ENCODE data around the gene KCNAB2.

The KCNAB2 gene

DNA sequence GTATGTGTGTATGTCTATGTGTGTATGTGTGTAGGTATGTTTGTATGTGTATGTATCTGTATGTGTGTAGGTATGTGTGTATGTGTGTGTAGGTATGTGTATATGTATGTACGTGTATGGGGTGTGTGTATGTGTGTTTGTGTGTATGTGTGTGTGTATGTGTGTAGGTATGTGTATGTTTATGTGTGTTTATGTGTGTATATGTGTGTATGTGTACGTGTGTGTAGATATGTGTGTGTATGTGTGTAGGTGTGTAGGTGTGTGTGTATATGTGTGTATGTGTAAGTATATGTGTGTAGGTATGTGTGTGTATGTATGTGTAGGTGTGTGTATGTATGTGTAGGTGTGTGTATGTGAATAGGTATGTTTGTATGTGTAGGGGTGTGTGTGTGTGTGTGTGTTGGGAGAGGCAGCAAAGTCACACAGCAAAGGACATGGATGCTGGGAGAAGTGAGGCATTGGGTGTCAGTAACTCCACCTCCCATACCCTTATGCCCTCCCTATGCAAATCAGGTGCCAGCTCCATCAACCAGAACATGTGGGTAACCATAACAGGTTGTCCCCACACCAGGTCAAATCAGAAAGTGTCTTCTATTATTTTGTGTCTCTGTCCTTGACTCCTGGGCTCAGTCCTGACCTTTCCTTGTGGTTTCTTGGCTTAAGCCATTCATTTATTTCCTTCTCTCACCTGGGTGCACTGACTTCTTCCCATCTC is 15.0 kb upstream of the KCNAB2 start:
- DNase-seq (ENCODE audit: low read depth in 2 of 2) = no peak

DNA sequence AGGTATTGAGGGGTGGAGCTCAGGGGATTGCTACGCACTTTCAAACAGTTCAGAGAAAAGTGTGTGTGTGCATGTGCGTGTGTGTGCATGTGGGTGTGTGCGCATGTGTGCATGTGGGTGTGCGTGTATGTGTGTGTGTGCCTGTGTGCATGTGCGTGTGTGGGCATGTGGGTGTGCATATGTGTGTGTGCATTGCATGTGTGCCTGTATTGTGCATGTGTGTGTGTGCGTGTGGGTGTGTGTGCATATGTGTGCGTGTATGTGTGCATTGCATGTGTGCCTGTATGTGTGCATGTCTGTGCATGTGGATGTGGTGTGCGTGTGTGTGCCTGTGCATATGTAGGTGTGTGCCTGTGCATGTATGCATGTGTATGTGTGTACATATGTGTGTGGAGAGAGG is 12.6 kb upstream of the KCNAB2 start:
- no peak for DNase-seq (ENCODE audit: low read depth in 2 of 2)

DNA sequence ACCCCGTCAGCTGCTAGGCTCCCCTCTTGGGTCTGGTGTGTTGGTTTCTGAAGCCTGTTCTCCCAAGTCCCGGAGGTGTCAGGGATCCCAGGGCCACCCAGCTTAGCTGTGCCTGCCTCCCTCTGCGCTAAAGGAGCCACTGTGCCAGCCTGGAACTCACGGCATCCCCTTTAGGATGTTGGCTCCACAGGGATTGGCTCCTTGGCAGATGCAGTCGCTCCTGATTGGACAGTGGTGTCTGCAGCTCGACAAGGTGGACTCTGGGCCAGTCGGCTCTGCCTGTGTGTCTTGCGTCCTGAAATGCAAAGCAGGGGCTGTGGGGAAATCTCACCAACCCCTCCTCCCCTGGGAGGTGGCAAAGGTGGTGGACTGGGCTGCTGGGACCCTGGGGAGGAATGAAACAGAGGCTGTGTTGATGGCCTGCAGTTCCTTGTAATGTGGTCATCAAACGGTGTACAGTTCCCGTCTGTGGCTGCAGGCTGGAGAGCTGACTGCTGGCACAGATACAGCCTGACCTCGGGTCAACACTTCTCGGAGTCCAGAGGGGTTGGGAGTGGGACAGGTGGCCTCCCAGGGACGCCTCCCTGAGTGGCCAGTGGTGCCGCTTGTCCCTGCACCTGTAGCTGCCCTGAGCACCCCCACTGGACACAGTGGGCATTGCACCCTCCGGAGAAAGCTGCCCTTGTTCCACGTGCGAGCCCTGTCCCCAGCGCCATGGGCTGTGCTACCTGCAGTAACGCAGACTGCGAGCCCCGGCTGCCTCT is 11.5 kb upstream of the KCNAB2 start:
- no peak for DNase-seq (ENCODE audit: low read depth in 2 of 2)

DNA sequence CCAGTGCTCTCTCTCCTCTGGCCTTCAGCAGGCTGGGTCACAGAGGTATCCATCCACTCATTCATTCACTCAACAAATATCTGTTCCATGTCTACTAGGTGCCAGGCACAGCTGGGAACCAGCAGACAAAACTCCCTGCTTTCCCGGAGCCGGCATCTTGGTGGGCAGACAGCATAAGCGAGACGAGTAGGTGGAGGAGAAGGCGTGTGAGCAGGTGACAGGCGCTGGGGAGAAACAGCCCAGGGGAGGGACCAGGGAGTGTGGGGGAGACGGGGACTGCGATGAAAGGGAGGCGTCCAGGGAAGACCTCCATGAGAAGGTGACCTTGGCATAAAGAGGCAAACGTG is 11.0 kb upstream of the KCNAB2 start:
- DNase-seq (ENCODE audit: low read depth in 2 of 2) = no peak

DNA sequence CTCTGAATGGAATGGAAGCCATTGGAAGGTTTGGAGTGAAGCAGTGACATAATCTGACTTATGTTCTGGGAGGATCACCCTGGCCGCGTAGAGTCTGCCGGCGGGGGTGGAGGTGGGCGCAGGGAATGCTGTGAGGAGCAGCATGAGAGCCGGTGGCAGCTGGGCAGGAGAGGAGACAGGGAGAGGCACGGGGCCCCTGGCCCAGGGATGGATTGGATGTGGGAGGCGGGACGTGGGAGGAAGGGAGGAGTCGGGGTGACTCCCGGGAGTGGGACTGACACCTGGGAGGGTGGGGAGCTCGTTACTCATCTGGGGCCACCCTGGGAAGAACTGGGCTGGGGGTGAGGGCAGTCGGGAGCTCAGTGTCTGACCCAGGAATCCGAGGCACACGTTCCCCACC is 10.4 kb upstream of the KCNAB2 start:
- no peak for DNase-seq (ENCODE audit: low read depth in 2 of 2)

DNA sequence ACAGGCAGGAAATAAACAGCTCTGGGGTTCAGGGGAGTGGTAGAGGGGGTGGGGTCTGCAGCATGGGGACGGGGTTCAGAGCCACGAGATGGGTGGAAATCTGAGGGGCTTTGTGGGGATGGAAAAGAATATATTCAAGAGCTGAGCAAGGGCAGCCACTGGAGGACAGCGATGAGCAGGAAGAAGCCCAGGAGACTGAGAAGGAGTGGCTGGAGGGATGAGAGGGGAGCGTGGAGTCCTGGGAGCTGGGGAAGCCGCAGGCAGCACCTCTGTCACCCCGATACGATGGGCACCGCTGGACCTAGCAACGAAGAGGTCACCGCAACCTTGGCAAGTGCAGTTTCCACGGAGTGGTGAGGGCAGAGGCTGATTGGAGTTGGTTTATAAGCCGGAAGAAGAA is 10.0 kb upstream of the KCNAB2 start:
- no peak for DNase-seq (ENCODE audit: low read depth in 2 of 2)

DNA sequence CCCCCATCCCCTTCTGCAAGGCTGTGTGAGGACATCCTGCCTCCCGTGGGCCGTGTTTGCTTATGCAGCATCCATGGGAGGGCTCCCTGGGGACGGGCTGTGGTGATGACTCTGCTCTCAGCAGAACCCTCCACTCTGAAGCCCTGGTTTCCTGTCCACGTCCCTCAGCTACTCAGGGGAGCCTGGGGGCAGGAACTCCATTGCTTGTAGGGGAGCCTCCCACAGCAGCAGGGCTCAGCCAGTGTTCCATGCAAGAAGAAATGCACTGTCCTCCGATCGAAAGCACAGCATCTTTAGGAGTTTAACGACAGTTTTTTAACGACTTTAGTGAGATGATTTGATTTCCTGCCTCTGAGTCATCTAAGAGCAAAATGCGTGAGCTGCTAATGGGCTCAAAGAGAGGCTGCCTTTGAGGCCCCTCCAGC is 8.3 kb upstream of the KCNAB2 start:
- no peak for DNase-seq (ENCODE audit: low read depth in 2 of 2)

DNA sequence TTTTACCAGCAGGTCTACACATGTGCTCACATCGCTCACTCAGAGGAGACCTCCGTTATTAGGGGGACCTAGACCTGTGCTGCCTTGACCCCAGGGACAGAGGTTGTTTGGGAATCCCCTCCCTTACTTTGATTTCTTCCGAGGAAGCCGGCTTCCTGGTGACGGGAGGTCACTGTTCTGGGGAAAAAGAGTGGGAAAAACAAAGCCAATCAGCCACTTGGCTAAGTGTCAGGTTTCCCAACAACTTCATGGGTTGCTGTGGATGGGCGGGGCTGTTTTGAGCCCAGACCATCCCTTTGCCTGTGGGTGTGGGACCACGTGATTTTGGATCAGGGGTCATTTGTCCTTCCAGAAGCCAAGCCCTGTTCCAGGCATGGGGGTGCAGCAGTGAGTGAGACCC is 7.1 kb upstream of the KCNAB2 start:
- DNase-seq (ENCODE audit: low read depth in 2 of 2) = no peak

DNA sequence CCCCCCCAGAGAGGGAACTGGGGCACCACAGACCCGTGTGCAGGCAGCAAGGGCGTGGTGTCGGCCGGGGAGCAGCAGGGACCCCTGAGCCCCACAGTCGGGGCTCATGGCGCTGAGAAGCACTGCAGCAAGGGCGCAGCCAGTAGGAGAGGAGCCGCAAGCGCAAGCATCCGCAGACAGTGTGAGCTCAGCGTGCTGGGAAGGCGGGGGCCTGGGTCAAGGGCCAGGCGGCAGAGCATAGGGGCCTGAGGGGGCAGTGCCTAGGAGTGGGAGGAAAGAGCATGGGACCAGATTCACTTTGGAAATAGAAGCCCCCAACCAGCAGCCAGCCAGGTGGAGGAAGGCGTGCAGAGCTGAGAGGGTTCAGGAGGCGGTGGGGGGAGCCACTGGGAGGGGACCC is 6.7 kb upstream of the KCNAB2 start:
- no peak for DNase-seq (ENCODE audit: low read depth in 2 of 2)

DNA sequence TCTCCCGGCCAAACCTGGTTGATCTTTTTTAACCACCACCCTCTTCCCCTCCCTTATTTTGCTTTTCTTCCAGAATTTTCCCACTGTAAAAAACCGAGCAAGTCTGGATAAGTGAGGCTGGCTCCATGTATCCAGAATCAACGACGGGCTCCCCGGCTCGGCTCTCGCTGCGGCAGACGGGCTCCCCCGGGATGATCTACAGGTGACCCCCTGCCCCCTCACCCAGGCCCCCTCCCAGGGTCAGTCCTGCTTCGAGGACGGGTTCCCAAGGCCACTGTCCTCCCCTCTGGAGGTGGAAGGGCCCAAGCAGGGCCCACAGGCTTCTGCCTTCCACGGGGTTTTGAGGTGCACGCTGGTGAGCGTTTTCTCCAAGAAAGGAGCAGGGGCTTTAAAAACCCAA is 5.2 kb upstream of the KCNAB2 start:
- DNase-seq (ENCODE audit: low read depth in 2 of 2) = no peak

DNA sequence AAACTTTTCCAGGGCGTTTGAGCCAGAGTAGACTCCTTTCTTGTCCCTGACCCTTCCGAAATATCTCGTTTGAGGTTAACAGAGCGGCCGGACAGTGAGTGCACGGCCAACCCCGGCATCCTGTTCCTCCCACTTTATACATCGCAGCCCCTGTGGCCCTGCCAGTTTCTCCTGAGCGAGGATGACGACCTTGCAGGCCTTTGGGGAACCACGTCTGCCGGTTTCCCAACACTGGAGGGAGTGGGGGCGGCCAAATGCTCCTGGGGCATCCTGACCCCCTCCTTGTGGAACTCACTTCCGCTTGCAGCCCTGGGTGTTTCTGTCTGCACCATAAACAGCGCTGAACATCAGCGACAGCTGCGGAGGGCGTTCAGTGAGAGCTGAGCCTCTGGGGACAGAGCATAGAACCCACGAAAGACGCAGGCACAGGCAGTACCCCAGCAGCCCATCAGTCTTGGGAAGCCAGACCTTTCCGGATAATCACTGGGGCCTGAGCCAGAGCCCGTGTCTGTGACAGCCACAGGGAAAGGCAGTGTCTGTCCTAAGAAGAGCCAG is 4.8 kb upstream of the KCNAB2 start:
- DNase-seq (ENCODE audit: low read depth in 2 of 2) = no peak

DNA sequence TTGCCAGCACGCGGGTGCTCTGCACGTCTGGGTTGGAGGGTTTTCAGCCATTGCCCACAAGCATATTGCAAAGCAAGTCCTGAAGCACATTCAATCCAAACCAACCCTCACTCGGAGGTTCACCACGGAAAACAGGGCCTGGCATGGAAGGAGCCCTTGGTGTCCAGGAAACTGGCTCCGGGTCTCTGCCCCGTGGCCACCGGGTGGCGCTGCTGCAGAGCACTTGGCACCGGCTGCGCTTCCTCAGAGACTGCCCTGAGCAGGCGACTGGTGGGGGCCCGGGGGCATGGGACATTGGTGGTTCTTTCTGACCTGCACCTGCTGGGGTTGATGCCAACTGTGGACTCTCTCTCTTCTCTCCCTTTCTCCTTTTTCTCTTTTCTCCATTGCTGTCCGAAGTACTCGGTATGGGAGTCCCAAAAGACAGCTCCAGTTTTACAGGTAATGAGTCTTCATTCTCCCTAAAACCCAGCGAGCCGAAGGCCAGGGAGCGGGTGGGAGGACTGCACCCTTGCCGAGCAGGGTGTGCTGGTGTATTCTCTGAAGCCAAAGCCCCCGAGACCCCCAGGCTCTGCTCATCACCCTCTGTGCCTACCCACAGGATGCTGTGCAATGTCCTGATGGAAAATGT is 4.1 kb upstream of the KCNAB2 start:
- no peak for DNase-seq (ENCODE audit: low read depth in 2 of 2)

DNA sequence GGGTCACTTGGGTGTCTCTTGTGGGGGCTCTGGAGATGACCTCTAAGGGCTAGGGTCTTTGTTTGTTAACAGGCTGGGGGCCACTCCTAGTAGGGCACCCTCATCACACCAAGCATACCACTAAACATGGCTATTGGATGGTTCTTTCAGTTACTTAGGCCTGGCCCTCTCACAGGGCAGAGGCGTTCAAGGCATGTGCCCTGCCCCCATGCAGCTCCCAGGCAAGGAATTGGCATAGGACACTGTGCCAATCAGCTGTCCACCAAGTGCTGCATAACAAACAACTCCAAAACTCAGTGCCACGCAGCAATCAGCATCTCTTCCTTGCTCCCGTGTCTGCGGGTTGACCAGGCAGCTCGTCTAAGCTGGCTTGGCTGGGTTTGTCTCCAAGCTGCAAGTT is 2.1 kb upstream of the KCNAB2 start:
- DNase-seq (ENCODE audit: low read depth in 2 of 2) = no peak

DNA sequence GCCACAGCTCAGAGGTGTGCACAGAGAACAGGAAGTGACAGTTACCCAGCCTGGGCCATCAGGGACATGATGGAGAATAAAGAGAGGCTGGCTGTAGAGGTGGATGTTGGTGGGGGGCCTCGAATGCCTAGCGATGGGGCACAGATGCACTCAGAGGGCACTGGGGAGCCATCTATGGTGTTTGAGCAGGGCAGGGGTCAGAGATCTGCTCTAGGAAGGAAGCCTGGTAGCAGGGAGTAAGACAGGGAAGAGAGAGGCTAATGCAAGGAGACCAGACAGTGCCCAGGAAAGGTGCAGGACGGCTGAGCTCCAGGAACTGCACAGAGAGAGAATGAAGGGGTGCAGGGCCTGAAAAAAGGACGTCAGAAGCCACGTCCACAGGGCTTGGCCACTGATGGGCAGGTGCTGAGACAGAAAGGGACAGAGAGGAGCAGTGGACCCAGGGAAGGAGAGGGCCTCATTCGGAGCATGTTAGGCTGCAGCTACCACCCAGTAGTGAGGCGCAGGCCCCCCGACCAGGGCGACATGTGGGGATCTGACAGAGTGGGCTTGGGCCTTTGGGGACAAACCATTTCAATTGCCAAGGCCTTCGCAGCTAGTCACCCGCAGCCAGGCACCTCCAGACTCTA is 1.1 kb upstream of the KCNAB2 start:
- DNase-seq (ENCODE audit: low read depth in 2 of 2) = no peak

DNA sequence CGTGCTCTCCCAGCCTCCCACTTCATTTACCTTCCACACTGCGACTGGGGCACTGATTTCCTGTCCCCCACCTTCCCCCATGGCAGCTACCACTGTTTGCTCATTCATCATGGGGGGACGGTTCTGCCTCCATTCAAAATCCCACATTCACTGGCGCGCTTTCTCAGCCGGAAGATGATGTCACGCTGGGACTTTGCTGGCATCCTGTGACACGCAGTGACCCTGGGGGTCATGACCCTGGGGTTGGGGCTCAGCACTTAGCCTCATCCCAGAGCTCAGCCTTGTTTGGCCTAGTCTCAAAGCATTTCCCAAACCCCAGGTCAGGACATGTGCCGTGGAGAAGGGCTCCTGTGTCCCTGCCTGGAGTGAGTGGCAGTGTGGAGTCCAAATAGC is 582 bp upstream of the KCNAB2 start:
- no peak for DNase-seq (ENCODE audit: low read depth in 2 of 2)

DNA sequence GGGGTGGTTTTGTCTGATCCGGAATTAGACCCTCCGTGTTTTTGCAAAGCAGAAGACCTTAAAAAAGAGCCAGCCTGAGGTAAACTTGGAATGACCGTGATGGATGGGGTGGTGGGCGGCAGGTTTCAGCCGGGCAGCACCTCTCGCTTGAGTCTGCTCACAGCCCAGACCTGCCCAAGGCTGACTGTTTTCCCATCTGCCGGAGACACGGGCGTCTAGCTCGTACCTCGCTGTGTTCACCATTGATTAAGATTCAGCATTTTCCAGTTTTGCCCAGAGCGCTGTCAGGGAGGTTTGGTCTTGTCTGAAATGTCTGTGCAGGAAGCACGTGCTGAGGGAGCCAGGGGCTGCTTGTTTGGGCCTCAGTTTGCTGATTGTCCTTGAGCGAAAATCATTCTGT is 591 bp downstream of the KCNAB2 start:
- no peak for DNase-seq (ENCODE audit: low read depth in 2 of 2)

DNA sequence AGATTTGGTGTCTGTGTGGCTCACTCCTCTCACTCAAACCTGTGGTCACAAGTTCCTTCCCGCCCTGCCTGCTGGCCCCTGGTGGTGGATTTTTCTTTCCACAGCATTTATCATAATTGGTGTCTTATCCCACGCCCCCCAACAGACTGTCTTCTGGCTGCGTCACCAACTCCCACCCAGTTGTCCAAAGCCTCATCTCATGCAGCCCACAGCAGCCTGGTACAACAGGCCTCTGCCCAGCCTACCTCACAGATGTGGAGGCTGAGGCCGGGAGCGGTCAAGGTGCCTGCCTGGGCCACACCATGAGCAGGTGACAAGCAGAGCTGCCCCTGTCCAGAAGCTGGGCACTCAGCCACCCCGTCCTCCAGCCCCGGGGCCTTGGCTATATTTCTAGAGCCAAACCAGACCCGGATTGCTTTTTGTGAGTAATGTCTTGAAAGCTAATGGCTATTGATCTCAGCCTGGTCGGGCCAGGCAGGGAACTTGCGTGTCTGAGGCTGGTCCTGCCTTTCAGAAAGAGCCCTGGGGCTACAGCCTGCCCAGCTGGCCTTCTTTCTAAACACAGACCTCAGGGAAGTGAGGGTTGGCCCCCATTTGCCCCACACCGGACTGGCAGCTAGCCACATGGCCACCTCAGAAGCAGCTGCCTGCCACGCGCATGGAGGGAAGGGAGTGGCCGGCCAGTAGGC is 2.6 kb downstream of the KCNAB2 start:
- no peak for DNase-seq (ENCODE audit: low read depth in 2 of 2)

DNA sequence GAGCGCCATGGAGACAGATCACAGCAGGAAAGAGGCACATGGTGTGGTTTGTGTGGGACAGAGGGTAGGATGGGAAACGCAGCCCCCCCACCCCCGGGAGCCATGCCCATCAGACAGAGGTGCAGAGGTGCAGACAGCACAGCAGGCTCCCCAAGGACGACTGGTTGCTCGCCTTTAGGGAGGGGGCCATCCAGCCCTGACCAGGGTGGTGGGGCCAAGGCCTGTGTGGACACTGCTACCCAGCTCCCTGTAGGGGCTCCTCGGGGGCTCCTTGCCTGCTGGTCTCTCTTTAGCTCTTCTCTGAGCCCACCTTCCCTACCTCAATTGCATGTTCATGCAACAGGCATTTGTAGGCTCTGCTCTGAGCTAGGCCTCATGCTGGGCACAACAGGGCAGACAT is 3.7 kb downstream of the KCNAB2 start:
- no peak for DNase-seq (ENCODE audit: low read depth in 2 of 2)

DNA sequence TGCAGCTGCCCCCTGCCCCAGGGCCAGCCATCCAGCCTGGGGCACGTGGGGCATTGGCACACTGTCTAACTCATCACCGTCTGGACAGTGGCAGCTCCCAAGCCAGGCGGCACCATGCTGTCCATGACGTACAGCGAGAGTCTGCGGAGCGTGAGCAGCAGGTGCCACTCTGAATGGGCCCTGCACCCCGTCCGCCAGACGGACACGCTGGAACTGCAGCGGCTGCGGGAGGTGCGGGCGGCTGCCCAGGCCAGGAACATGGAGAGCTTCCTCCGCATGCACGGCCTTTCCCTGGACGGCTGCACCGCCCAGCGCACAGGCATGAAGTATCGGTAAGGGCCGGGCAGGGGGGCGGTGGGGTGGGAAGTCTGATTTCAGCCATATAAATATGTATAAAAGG is 5.7 kb downstream of the KCNAB2 start:
- DNase-seq (ENCODE audit: low read depth in 2 of 2) = no peak

DNA sequence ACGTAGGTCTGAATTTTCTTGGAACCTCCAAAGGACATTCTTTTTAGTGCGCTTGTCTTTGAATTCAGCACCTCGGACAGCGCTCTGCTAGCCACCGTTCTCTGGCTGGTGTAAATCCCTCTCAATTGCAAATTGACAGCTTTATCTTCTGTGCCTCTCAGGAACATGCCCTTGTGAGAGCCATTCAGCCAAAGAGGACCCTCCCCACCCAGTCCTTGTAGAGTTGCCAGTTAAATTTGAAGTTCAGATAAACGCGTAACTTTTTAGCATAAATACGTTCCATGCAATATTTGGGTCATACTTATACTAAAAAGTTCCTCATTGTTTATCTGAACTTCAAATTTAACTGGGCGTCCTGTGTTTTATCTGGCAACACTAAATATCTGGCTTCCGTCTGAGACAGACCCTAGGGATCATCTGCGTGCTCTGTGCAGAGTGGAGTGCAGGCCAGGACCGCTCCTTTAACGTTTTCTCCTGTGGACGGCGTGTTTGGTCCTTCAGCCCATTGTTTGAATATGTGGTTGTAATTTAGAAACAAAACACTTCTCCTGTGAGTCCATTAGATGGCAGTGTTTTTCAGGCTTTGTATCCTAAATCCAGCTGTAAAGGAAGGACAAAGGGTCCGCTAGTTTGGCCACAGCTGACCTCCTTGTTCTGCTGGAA is 7.0 kb downstream of the KCNAB2 start:
- no peak for DNase-seq (ENCODE audit: low read depth in 2 of 2)

DNA sequence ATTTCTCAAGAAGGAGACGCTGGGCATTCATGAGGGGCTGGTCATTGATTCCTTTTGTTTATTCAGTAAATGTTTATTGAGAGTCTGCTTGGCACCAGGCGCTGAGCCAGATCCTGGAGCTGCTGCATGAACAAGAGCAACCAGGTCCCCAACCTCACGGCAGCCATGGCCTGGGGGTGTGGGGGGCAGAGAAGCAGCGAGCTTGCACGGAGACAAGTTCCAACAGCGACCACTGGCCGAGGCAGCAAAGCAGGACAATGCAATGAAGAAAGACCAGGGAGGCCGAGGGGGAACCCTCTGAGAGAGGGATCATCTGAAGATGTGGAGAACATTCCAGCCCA is 7.5 kb downstream of the KCNAB2 start:
- DNase-seq (ENCODE audit: low read depth in 2 of 2) = no peak

DNA sequence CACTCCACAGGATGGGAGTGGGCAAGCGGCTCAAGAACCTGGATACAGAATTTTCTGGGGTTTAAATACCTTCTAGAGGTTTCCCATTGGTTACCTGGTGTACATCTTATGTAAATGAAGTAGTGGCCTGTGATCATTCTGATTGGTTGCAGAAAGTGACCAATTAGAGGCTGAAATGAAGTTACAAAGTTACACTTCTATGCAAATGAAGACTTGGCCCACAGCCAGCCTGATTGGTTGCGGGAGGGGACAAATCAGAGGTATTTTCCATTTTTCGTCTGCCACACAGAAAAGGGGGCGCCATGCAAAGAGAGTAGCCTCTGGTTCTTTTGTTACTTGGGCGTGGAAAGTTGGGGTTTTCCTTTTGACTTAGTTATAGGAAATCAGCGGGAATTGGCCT is 8.9 kb downstream of the KCNAB2 start:
- DNase-seq (ENCODE audit: low read depth in 2 of 2) = no peak
